Measurements from ENCODE around the gene RASD2. TPM values are rescaled to one million over a fixed set of nuclear protein-coding genes. Genes with fewer than 3 reads are reported as not detected.

RASD2 gene
- total RNA-seq, 2 experiments from 2014 or later, result 0.19 TPM; not detected in 1

- no TSS peak for BruUV-seq (replicated peaks)
- TF ChIP-seq EZH2phosphoT487 (IDR thresholded peaks at IDR 0.05; ENCODE audit: borderline replicate concordance, low read depth, low read length) (no peak), CTCF (conservative IDR thresholded peaks at IDR 0.05; ENCODE audit: low read length) (no peak)
- no peak for DNase-seq (ENCODE audit: low spot score)
- Histone ChIP-seq H3K36me3 (ENCODE audit: insufficient read depth, low read length) (no peaks in the 10 kb centered on the region), H2AFZ (ENCODE audit: low read length) (no peak overlapping the region), H3K9me2 (ENCODE audit: insufficient read depth, low read length) (no peaks in the 10 kb centered on the region), H3K9me3 (ENCODE audit: low read length) (no peaks in the 10 kb centered on the region), H3K4me3 (ENCODE audit: low read depth, low read length, poor library complexity, severe bottlenecking) (no peak overlapping the region), H4K20me1 (ENCODE audit: insufficient read depth, low read length) (no peaks in the 10 kb centered on the region), H3K27ac (ENCODE audit: low read depth, low read length, poor library complexity, severe bottlenecking) (no peak overlapping the region), H3K4me2 (ENCODE audit: low read length) (no peak overlapping the region), H3K79me2 (ENCODE audit: insufficient read depth, low read depth, low read length) (no peaks in the 10 kb centered on the region), H3K4me1 (ENCODE audit: insufficient read depth, low read length, poor library complexity, severe bottlenecking) (no peaks in the 10 kb centered on the region)
- intact Hi-C loops (cut with micrococcal nuclease; ENCODE audit: unreplicated experiment), result no loop called here
- CTCF ChIA-PET (ENCODE audit: unreplicated experiment), result no interaction called here
- POLR2A ChIA-PET, result interaction anchor here (0.6 kb wide), 1 partner anchor 186 kb away, joined by 7 read pairs; no protein-coding TSS in a partner anchor
These were observed 30.1 kb downstream of the RASD2 start for GRCh38 chr22:35570686-35571194.

- Histone ChIP-seq H3K4me3 (ENCODE audit: low read depth, low read length, poor library complexity, severe bottlenecking) (no peak overlapping the region), H3K79me2 (ENCODE audit: insufficient read depth, low read depth, low read length) (no peaks in the 10 kb centered on the region), H4K20me1 (ENCODE audit: insufficient read depth, low read length) (no peaks in the 10 kb centered on the region), H3K27ac (ENCODE audit: low read depth, low read length, poor library complexity, severe bottlenecking) (no peak overlapping the region), H2AFZ (ENCODE audit: low read length) (no peak overlapping the region), H3K4me2 (ENCODE audit: low read length) (no peak overlapping the region), H3K9me2 (ENCODE audit: insufficient read depth, low read length) (no peaks in the 10 kb centered on the region), H3K4me1 (ENCODE audit: insufficient read depth, low read length, poor library complexity, severe bottlenecking) (no peaks in the 10 kb centered on the region), H3K9me3 (ENCODE audit: low read length) (no peaks in the 10 kb centered on the region), H3K36me3 (ENCODE audit: insufficient read depth, low read length) (no peaks in the 10 kb centered on the region)
- no TSS peak for BruUV-seq (replicated peaks)
- ChIA-PET POLR2A (interaction anchor here (0.6 kb wide), 1 partner anchor 195 kb away, joined by 3 read pairs; no protein-coding TSS in a partner anchor), CTCF (ENCODE audit: unreplicated experiment) (no interaction called here)
- TF ChIP-seq EZH2phosphoT487 (IDR thresholded peaks at IDR 0.05; ENCODE audit: borderline replicate concordance, low read depth, low read length), result no peak
- TF ChIP-seq CTCF (conservative IDR thresholded peaks at IDR 0.05; ENCODE audit: low read length), result no peak
- intact Hi-C loops (cut with micrococcal nuclease; ENCODE audit: unreplicated experiment), result no loop called here
- no peak for DNase-seq (ENCODE audit: low spot score)
These were observed 31.9 kb downstream of the RASD2 start for GRCh38 chr22:35572556-35572955.

GRCh38 chr22:35575116-35575748 is 34.6 kb downstream of the RASD2 start:
- no peaks in the 10 kb centered on the region for H3K9me2 ChIP-seq (ENCODE audit: insufficient read depth, low read length)
- intact Hi-C loops (cut with micrococcal nuclease; ENCODE audit: unreplicated experiment), result no loop called here
- H3K4me3 ChIP-seq (ENCODE audit: low read depth, low read length, poor library complexity, severe bottlenecking), result no peak overlapping the region
- TF ChIP-seq EZH2phosphoT487 (IDR thresholded peaks at IDR 0.05; ENCODE audit: borderline replicate concordance, low read depth, low read length) (no peak), CTCF (conservative IDR thresholded peaks at IDR 0.05; ENCODE audit: low read length) (no peak)
- DNase-seq (ENCODE audit: low spot score), result peak; percentile 49
- no peaks in the 10 kb centered on the region for H3K79me2 ChIP-seq (ENCODE audit: insufficient read depth, low read depth, low read length)
- H4K20me1 ChIP-seq (ENCODE audit: insufficient read depth, low read length), result no peaks in the 10 kb centered on the region
- H3K4me1 ChIP-seq (ENCODE audit: insufficient read depth, low read length, poor library complexity, severe bottlenecking), result no peaks in the 10 kb centered on the region
- CTCF ChIA-PET (ENCODE audit: unreplicated experiment), result no interaction called here
- no peak overlapping the region for H3K27ac ChIP-seq (ENCODE audit: low read depth, low read length, poor library complexity, severe bottlenecking)
- BruUV-seq (replicated peaks), result no TSS peak
- no peaks in the 10 kb centered on the region for H3K9me3 ChIP-seq (ENCODE audit: low read length)
- H3K4me2 ChIP-seq (ENCODE audit: low read length), result peak overlapping the region; percentile 17; the same call in 1 of the 2 replicates
- POLR2A ChIA-PET, result interaction anchor here (0.8 kb wide), 1 partner anchor 23 kb away, joined by 3 read pairs; no protein-coding TSS in a partner anchor
- no peak overlapping the region for H2AFZ ChIP-seq (ENCODE audit: low read length)
- no peaks in the 10 kb centered on the region for H3K36me3 ChIP-seq (ENCODE audit: insufficient read depth, low read length)

All from OCI-LY7 (cell line).